ENCODE measurements around the gene CDH20.

- TF ChIP-seq CTCF (IDR thresholded peaks at IDR 0.05; ENCODE audit: low read depth, low read length, poor library complexity, severe bottlenecking): no peak
- TF ChIP-seq EZH2phosphoT487 (IDR thresholded peaks at IDR 0.05; ENCODE audit: borderline replicate concordance, low read length): no peak
Observed at GRCh38 chr18:61329398-61329797, 3.8 kb upstream of the CDH20 start.

Measured in DOHH2 (cell line).